NCI-H1417 treated with DMSO at 0.1 percent for 48 hours (cell line): ENCODE data around the gene SUPT20HL1.
"Not testable (repeated sequence)": the region's sequence is repeated elsewhere in the genome, so short reads cannot be mapped to it uniquely, and the experiment has no call there.

Experiments
- DNase-seq: peaks from one replicate; lab custom pipeline; 2025; lab: John Stamatoyannopoulos, UW

SUPT20HL1 gene

DNA sequence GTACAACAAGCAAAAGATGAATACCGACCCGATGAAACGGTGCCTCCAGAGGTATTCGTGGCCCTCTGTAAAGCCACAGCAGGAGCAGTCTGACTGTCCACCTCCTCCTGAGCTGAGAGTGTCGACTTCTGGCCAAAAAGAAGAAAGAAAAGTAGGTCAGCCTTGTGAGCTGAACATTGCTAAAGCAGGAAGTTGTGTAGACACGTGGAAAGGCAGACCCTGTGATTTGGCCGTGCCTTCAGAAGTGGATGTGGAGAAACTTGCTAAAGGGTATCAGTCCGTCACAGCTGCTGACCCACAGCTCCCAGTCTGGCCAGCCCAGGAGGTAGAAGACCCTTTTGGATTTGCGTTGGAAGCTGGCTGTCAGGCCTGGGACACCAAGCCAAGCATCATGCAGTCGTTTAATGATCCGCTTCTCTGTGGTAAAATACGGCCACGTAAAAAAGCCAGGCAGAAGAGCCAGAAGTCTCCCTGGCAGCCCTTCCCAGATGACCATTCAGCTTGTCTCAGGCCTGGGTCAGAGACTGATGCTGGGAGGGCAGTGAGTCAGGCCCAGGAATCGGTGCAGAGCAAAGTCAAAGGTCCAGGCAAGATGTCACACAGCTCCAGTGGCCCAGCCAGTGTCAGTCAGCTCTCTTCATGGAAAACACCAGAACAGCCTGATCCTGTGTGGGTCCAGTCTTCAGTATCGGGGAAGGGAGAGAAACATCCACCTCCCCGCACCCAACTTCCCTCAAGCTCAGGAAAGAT lies 3.2 kb downstream of the SUPT20HL1 start:
- DNase-seq: not testable (repeated sequence)

DNA sequence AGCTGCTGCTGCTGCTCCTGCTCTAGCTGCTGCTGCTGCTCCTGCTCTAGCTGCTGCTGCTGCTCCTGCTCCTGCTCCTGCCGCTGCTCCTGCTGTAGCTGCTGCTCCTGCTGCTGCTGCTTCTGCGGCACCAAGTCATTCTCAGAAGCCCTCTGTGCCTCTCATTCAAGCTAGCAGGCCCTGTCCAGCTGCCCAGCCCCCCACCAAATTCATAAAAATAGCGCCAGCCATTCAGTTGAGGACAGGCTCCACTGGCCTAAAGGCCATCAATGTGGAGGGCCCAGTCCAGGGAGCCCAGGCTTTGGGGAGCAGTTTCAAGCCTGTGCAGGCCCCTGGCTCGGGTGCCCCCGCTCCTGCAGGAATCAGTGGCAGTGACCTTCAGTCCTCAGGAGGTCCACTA lies 3.9 kb downstream of the SUPT20HL1 start:
- DNase-seq: no peak

DNA sequence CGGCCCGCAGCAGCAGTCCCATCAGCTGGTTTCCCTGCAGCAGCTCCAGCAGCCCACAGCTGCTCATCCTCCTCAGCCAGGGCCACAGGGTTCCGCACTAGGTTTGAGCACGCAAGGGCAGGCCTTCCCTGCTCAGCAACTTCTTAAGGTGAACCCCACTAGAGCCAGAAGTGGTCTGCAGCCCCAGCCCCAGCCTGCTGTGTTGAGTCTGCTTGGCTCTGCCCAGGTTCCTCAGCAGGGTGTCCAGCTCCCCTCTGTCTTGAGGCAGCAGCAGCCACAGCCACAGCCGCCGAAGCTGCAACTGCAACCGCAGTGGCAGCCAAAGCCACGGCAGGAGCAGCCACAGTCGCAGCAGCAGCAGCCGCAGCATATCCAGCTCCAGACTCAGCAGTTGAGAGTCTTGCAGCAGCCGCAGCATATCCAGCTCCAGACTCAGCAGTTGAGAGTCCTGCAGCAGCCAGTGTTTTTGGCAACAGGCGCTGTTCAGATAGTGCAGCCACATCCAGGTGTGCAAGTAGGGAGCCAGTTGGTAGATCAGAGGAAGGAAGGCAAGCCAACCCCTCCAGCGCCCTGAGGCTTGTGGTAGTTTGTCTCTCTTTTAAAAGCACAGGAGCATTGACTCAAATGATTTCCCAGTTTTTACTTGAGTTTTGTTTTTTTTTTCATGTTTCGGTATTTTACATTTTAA lies 4.6 kb downstream of the SUPT20HL1 start:
- no peak for DNase-seq

DNA sequence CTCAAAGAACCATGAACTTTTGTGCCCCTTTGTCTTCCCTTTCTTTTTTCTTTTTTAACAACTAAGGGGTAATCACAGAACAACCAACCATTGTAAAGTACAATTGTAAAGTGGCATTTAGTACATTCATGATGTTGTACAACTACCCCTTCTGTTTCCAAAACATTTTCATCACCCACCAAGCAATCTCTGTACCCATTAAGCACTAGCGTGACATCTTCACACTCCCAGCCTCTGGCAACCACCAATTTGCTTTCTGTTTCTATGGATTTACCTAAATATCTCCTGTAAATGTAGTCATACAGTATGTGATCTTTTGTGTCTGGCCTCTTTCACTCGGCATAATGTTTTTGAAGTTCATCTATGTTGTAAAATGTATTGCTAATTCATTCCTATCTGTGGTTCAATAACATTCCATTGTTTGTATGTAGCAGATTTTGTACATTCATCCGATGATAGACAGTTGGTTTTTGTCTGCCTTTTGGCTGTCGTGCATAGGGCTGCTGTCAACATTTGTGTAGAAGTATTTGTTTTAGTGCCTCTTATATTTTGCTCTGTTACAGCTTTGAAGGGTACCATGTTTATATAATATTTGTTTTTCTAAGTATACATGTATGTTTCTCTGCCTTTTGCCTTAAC lies 6.4 kb downstream of the SUPT20HL1 start:
- DNase-seq: not testable (repeated sequence)

DNA sequence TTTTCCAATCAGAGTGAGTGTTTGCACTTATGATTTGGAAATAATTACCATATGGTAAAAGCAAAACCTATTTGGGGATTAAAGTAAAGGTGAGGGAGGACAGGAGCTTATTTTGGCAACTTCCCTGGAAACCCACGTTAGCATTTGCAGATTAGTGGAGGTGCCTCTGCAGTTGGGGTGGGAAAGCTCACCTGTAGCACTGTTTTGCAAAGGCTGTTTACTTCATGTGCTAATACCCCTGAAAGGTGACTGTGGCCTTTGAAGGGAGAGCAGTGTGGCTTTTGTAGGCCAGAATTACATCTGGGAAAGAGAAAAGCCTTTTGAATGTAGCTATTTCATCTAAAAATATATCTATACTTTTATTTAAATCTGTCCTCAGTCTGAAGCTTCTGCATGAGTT lies 9.4 kb downstream of the SUPT20HL1 start:
- DNase-seq: no peak

DNA sequence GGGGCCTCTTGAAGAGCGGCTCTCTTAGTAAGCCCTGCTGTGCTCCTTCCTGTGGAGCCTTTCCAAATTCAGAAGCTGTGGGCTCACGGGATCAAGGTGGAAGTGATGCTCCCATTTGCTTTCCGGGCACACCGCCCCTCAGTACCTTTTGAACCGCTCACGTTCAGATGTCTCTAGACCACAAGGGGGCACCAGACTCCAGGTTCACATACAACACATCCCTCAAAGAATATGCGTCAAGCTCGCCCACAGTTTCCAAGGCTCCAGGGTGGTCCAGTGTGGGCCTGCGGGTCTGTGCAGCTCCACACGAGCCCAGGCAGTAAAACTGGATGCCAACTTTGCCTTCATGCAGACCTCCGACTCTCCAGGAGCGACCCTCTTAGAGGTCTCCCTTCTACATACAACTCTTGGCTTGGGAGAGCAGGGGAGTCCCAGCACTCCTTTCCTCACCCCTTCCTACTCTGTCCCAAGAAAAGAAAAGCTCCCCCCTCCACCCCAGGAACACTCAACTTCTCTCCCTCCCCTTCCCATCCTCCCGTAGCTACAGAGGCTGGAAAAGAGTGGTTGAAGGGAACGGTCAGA lies 11.0 kb downstream of the SUPT20HL1 start:
- DNase-seq: peak; percentile 34

DNA sequence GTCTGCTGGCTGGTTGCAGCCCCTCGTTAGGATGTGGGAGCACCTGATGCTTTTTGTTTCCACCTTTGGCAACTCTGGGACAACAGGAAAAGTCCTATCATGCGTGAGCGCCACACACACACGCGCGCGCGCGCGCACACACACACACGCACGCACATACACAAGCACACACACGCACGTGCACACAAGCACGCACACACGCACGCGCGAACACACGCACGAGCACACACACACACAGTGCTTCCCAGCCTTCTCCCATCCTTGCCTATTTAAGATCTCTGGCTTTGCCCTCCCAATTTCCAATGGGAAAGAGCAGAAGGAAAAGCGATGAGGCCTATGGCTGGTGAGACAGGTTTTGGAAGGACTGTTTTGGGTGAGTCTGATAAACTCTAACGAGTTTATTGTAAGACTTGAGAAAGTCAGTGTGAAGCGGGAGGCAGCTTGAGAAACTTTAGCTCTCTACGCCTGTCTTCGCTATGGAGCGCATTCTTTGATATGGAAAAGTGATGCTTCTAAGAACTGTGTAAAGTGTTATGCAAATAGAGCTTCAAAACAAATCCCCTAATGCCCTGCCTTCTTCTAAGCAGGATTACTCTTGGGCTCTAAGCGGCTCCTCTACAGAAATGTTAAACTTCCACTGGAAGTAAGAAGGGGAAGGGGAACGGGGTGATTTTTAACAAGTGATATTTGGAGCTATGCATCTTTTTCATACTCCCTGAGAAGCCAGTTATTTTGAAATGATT lies 11.8 kb downstream of the SUPT20HL1 start:
- no peak for DNase-seq

DNA sequence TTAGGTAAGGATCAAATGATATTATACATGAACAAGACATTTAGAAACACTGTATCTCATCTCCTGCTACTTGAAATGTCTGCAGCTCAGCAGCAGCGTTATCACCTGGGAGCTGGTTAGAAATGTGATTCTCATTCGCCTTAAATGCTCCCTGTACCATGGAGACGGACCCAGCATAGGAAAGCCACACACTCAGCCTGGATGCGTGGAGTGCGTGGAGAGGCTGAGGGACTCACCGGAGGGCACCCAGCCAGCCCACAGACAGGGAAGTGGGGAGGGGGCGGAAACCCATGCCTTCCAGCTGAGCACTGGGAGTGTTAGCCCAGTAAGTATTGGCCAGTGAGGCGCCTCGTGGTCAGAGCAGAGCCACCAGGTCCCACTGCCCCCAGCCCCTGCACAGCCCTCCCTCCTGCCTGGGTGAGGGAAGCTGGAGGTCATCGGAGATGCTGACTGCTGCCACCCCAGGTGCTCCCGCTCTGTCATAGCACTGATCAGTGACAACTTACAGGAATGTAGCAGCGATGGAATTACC lies 15.2 kb downstream of the SUPT20HL1 start:
- no peak for DNase-seq

DNA sequence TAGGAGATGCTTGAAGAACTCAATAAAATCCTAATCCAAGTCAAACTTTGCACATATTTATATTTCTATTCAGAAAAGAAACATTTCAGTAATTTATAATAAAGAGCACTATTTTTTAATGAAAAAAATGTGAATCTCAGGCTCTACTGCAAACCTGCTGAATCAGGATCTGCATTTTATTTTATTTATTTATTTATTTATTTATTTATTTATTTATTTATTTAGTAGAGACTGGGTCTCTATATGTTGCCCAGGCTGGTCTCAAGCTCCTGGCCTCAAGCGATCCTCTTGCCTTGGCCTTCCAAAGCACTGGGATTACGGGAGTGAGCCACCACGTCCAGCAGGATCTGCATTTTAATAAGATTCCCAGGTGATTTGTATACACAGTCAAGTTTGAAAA lies 16.0 kb downstream of the SUPT20HL1 start:
- no peak for DNase-seq

DNA sequence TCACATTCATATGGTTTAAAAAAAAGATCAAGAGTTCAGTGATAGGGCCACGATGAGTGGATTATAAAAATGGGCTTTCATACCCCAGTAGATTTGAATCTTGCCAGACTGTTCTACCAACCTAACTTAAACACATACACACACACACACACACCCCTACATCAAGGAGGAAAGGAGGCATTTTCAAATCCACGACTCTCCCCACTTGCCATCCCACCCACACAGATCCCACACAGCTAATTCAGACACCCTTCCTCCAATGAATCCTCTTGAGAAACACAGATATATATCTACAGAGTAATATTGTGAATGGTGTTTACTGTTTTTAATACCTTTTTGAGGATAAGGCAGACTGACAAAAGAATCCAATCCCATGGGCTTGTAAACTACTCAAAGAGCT lies 16.8 kb downstream of the SUPT20HL1 start:
- DNase-seq: no peak

DNA sequence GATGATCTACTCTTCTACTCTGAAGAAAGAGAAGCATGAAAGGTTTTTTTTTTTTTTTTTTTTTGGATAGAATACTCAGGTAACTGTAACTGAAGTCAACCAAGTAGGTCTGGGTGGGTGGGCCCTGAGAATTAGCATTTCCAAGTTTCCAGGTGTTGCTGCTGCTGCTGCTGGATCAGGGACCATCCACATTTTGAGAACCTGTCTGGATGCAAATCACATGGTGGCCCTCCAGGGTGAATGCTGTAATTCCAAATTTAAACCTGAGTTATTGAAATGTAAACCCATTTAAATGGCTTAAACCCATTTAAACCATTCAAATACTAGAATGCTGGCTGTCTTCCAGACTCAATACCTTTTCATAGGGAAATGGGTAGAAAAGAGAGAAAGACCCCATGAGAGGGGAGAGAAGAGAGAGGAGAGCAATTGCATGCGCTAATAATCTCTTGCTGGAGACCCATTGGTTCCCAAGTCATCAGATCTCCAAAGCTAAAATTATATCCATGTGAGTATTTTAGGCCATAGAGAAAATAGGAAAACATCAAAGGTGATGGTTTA lies 17.6 kb downstream of the SUPT20HL1 start:
- DNase-seq: no peak

DNA sequence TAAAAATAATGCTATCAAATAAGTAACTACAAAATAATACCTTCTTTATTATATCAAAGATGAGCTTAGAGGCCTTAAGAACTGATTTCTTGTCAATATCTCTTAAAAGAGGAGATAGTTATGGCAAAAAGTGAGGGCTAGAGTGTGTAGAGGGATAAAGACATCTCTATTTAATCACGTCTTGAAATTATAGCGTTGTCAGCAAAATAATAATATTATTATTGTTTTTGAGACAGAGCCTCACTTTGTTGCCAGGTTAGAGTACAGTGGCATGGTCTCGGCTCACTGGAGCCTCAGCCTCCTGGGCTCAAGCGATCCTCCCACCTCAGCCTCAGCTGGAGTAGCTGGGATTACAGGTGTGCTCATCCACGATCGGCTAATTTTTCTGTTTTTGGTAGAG lies 18.3 kb downstream of the SUPT20HL1 start:
- no peak for DNase-seq

DNA sequence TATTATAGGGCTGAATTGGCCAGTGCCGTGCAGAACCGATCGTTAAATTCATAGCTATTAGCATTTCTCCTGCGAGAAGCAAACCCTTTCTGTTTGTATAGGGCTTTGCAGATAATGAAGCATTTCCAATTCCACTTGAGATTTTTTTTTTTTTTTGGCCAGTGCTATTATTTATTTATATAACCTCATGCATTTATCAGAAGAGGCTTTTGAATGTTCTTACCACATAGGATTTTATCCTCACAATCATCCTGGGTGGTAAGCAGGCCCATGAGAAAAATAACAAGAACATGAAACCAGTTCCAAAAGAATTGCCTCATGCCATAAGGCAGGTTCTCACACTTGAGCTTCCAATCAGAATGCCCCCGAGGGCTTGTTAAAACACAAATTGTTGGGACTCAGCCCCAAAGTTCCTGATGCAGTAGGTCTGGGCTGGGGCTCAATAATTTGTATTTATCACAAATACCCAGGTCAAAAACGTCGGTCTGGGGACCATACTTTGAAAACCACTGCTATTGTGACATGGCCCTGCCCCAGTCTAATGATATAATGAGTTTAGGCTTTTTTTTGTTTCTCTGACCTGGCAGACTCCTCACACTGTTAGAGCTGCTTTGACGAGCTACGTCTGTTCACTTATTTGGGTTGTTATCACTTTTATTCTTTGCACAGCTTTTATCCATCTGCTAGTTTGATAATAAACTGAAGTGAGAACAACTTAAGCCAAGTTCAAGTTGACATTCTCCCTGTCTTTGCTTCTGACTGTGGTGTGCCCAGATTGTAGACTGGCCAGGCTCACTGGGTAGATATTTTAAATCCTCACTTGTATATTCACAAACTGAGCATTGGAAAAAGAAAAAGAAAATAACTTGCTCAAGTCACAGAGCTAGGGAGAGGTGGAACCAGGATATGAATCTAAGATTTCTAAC lies 20.1 kb downstream of the SUPT20HL1 start:
- DNase-seq: no peak

DNA sequence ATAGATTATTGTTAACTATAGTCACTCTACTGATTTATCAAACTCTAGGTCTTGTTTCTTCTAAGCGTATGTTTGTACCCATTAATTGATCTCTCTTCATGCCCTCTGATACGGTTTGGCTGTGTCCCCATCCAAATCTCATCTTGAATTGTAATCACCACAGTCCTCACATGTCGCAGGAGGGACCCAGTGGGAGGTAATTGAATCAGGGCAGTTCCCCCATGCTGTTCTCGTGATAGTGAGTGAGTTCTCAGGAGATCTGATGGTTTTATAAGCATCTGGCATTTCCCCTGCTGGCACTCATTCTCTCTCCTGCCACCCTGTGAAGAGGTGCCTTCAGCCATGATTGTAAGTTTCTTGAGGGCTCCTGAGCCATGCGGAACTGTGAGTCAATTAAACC lies 21.9 kb downstream of the SUPT20HL1 start:
- not testable (repeated sequence) for DNase-seq

DNA sequence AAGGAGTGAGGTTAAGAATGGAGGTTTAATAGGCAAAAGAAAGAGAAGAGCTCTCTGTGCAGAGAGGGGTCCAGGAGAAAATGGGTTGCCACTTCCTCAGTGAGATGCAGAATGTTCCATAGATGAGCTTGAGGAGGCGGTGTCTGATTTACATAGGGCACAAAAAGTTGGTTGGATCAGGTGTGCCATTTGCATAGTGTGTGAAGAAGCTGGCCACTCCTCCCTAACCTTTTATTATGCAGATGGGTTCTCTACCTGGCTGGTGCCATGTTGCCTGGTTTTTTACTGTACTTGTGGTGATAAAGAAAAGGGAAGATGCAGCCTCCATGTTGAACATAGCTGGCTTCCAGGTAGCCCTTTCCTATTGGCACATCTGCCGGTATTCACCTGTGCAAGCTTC lies 27.3 kb downstream of the SUPT20HL1 start:
- no peak for DNase-seq

DNA sequence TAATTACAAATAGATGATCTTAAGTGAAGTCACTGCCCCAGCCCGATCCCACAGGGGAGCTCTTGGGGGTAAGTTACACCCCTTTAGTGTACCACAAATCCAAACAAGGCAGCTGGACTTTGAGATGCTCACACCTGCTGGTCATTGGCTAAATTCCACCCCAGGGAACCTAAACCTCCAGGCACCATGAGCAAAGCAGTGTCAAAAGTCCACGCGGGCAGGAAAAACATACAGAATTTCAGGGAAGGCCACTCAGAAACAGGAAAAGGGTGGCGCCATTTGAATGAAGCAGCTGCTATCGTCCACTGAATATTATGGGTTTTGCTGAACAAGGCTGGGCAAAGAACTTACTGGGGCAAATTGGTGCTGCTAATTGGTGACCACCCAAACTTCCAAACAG lies 30.9 kb downstream of the SUPT20HL1 start:
- no peak for DNase-seq

DNA sequence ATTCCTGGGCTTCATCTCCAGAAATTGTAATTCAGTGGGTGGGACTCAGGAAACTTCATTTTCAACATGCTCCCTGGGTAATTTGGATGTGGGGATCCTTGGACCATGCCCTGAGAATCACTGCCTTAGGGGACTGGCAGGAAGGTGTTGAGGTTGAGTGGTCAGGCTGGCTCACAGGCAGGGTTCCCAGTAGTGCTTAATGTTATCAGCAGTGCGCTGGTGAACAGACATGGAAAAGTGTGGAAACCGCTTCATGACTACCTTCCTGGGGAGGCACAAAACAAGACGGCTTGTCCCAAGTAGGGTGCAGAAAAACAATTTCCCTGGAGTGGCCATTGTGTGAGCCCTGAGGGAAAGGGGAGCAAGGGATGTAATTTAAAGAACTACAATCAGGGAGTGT lies 31.4 kb downstream of the SUPT20HL1 start:
- DNase-seq: no peak

DNA sequence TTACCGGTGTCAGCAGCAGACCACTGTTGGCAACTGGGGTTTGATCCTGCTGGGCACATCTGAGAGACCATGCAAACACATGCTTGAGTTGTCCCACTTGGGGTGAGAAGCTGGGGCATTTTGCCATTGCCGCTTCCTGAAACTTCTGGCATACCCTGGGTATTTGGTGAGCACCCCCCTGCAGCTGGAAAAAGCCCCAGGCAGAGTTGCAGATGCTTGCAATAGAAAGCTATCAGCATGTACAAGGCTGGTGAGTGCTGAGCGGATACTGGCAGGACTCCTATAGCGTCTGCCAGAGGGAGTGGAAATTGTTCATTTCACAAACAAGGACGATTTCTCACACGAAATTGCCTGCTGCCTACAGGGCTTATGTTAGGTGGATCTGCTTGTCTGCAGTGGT lies 32.3 kb downstream of the SUPT20HL1 start:
- no peak for DNase-seq

DNA sequence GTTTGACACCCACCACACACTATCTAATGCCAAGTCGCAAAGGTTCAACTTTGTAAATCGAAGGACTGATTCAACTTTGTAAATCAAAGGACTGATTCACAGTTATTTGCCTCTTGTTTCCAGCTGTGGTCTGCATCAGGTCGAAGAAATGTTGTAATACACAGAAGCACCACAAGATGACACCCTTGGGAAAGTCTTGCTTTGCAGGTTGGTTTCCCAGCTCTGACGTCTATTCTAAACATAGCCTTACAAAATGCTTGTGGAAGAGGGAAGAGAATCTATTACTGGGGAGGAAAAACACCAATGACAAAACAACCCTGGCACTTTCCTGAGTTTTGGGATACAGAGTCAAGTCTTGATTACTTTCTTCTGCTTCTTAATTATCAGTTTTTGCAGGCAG lies 35.3 kb downstream of the SUPT20HL1 start:
- peak; percentile 58 for DNase-seq

DNA sequence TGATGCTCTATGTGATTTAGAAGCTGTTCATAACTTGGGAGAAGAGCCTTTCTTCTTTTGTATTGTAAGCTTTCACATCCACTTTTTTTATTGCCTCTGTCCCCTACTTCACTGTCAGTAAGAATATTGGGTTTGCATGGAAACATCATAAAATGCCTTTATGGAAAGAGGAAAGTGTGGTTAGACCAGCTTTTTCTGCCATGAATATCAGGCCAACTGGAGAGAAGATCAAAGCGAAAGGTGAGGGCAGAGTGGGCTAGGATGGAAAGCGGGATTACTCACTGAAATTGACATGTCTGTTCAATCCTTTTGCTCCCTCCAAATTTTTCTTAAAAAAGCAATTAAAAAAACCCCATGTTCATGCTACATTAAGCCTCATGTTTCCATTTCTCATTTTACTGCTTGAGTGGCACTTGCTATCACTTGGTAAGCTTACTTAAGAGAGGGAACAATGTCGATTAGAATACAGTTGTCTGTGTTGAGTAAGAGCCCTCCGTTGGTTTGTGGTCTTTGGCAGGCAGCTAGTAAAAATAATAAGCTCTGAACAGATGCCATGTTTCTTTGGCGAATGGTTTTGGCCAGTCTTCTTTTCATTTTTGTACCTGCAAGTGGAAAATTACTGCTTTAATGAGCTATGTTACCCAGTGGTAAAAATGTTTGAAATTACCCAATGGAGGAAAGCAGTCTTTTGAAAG lies 35.9 kb downstream of the SUPT20HL1 start:
- no peak for DNase-seq
